ENCODE measurements around the gene A2ML1. TPM values are rescaled to one million over a fixed set of nuclear protein-coding genes. Genes with fewer than 3 reads are reported as not detected.
"Not testable (repeated sequence)": the region's sequence is repeated elsewhere in the genome, so short reads cannot be mapped to it uniquely, and the experiment has no call there.

The A2ML1 gene
- 0.21 TPM for polyA plus RNA-seq (ENCODE audit: insufficient read length)

- no peak for DNase-seq
Observed at GRCh38 chr12:8822298-8822697, at the start of gene A2ML1. TSS of gene A2ML1 (plus strand) at chr12:8822621. CDS start at chr12:8822652, 31 bp downstream.

GRCh38 chr12:8773461-8773860, 49.0 kb upstream of the A2ML1 start:
- no peak for DNase-seq

DNA sequence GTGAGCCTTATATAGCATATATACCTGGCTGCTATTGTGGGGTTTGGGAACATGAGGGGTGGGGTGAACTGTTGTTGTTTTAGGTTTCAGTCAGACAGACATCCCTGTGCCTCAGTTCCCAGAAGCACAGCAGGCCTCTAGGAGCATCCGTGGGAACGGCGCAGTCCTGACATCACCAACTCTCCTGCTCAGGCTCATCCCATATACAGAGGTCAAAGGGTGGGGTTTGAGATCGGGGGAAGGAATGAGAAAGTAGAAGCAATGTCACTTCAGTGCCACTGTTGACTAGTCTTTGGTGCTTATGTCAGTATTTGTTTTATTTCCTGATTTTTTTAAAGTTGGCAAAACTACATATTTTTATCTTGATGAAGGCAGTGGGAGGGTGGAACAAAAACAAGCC, 43.1 kb upstream of the A2ML1 start:
- no peak for DNase-seq

DNA sequence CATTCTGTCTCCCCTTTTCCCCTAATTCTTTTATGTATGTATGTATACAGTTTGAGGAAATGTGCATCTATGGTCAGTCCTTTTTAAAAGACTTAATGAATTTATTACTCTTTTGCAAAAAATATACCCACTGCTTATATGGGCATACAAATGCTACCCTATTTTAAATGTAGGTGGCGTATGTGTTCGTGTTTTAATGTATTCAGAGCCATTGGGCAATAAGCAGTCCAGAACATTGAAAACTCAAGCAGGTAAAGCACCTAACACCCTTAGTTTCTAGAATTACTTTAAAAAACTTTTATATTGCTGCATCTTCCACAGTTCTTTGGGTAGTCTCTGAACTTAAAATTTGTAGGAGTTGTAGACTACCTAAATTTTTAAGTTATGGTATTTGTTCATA, 42.6 kb upstream of the A2ML1 start:
- DNase-seq, result no peak

DNA sequence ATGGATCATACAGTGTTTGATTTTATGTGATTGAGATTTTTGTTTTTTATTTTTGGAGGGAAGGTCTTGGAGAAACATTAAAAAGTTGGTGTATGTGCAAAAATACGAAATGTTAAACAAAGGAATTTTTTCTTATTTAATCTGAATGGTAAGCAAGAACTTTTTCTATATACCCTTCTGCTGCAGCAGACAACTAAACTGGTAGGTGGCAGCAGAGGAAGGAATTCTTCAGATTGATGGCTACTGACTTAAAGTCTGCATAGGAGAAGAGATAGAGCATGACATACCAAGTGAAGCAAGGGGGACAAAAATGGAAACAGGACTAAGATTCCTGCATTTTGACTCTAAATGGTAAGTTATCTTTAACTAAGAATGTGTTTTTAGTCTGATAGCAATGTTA, 42.0 kb upstream of the A2ML1 start:
- DNase-seq, result peak; percentile 20

- DNase-seq, result no peak
Observed at GRCh38 chr12:8781381-8782127, 40.9 kb upstream of the A2ML1 start.

DNA sequence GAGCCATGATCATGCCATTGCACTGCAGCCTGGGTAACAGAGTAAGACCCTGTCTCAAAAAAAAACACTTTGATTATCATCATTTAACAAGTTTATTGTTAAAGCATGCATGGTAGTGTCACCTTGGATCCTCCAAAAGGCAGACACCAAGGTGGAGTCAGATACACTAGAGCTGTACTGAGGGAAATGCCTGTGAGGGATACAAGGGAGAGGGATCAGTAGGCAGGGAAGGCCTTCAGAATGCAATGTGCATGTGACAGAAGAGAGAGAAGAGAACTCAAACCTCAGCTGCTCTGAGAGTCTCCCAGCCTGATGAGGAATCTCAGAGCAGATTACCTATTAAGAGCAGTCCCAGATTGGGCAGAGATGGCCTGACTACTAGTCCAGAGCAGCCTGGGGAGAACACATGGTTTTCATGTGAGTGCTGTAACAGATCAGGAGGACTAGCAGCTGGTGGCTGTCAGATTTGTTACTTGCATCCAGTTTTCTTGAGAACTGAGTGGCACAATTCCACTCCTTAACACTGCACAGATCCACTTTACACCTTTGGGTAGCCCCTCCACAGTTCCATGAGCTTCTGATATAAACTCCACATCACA, 38.0 kb upstream of the A2ML1 start:
- no peak for DNase-seq

DNA sequence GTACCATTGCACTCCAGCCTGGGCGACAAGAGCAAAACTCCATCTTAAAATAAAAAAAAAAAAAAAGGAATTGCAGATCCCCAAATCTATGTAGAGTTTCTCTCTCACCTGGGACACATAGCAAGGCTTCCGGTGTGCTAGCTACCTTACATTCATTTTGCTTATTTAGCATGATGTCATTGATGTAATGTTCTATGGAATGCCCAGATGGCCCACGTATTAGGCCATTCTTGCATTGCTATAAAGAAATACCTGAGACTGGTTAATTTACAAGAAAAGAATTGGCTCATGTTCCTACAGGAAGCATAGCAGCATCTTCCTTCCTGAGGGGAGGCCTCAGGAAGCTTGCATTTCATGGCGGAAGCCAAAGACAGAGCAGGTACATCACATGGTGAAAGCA, 36.9 kb upstream of the A2ML1 start:
- DNase-seq, result no peak

DNA sequence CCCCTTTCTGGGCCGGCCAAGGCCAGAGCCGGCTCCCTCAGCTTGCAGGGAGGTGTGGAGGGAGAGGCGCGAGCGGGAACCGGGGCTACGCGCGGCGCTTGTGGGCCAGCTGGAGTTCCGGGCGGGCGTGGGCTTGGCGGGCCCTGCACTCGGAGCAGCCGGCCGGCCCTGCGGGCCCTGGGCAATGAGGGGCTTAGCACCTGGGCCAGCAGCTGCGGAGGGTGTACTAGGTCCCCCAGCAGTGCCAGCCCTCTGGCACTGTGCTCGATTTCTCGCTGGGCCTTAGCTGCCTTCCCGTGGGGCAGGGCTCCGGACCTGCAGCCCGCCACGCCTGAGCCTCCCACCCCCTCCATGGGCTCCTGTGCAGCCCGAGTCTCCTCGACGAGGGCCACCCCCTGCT, 35.2 kb upstream of the A2ML1 start:
- DNase-seq, result not testable (repeated sequence)

- DNase-seq, result not testable (repeated sequence)
Observed at GRCh38 chr12:8788706-8789105, 33.7 kb upstream of the A2ML1 start.

DNA sequence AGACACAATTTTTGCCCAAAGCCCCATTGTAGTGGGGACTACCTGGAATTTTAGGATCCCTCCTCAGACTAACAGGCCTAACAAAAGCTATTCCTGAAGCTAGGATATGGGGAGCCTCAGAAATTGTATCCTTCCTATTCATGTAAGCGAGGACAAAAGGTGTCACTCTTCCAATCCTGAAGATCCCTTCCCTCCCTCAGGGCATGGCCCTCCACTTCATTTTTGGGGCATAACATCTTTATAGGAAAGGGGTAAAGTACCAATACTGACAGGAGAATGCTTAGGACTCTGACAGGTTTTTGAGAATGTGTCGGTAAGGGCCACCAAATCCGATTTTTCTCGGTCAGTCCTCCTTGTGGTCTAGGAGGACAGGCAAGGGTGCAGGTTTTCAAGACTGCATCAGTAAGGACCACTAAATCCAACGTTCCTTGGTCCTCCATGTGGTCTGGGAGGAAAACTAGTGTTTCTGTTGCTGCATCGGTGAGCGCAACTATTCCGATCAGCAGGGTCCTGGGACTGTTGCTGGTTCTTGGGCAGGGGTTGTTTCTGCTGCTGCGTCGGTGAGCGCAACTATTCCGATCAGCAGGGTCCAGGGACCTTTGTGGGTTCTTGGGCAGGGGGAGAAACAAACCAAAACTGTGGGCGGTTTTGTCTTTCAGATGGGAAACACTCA, 32.9 kb upstream of the A2ML1 start:
- DNase-seq, result not testable (repeated sequence)

DNA sequence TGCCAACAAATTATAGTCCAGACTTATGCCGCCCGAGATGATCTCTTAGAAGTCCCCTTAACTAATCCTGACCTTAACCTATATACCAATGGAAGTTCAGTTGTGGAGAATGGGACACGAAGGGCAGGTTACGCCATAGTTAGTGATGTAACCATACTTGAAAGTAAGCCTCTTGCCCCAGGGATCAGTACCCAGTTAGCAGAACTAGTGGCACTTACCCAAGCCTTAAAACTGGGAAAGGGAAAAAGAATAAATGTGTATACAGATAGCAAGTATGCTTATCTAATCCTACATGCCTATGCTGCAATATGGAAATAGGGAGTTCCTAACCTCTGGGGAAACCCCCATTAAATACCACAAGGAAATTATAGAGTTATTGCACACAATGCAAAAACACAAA, 29.2 kb upstream of the A2ML1 start:
- not testable (repeated sequence) for DNase-seq

- not testable (repeated sequence) for DNase-seq
Observed at GRCh38 chr12:8794611-8795010, 27.8 kb upstream of the A2ML1 start.

GRCh38 chr12:8796831-8797626, 25.4 kb upstream of the A2ML1 start:
- DNase-seq, result no peak

GRCh38 chr12:8801213-8801612, 21.2 kb upstream of the A2ML1 start:
- DNase-seq, result not testable (repeated sequence)

GRCh38 chr12:8804833-8805232, 17.6 kb upstream of the A2ML1 start:
- DNase-seq, result not testable (repeated sequence)

- not testable (repeated sequence) for DNase-seq
Observed at GRCh38 chr12:8805487-8805886, 16.9 kb upstream of the A2ML1 start.

- DNase-seq, result not testable (repeated sequence)
Observed at GRCh38 chr12:8807084-8807483, 15.3 kb upstream of the A2ML1 start.

DNA sequence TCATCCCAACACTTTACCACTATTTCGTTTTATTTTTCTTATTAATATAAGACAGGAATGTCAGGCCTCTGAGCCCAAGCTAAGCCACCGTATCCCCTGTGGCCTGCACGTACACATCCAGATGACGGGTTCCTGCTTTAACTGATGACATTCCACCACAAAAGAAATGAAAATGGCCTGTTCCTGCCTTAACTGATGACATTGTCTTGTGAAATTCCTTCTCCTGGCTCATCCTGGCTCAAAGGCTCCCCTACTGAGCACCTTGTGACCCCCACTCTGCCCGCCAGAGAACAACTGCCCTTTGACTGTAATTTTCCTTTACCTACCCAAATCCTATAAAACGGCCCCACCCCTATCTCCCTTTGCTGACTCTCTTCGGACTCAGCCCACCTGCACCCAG, 12.3 kb upstream of the A2ML1 start:
- not testable (repeated sequence) for DNase-seq

DNA sequence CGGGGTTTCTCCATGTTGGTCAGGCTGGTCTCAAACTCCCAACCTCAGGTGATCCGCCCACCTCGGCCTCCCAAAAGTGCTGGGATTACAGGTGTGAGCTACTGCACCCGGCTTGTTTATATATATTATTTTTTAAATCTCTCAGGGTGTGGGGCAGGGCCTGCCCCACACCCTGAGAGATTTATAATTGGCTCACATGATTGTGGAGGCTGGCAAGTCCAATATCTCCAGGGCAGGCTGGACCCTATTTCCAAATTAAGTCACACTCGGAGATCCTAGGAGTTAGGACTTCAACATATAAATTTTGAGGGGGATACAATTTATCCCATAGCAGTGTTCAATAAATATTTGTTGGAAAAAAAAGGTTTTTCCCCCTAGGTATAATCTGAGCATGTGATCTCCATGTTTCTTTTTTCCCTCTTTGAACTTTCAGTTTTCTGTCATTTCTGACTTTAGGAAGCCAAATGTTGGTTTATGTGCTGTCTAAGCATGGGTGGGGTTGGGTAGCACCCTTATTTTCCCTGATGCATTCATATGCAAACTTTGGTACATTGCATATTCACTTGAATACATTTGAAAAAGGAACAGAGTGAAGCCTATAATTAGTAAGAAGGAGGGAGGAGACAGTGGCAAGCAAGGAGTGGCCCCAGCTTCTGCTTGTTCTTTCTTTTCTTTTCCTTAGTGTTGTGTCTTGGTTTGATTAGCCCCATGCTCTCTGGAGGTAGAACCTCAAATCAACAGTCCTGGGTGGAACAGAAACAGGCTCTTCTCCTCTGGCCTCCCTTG, 8.7 kb upstream of the A2ML1 start:
- DNase-seq, result no peak

DNA sequence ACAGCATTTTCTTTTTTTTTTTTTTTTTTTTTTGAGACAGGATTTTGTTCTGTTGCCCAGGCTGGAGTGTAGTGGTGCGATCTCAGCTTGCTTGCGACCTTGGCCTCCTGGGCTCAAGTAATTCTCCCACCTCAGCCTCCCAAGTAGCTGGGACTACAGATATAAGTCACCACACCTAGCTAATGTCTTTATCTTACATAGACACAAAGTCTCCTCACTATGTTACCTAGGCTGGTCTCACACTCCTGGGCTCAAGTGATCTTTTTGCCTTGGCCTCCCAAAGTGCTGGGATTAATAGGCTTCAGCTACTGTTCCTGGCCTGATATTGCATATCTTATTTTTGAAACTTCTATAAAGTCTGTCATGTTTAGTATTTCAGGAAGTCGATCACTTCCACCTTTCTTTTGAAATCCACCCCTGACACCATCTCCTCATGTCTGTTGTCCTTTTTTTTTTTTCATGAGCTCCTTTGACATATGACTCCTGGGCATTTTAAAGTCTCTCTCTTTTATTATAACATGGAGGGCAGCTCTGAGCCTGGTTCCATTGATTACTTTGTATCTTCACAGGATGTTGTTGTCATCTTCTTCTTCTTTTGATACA, 5.9 kb upstream of the A2ML1 start:
- DNase-seq, result no peak

- no peak for DNase-seq
Observed at GRCh38 chr12:8817856-8818255, 4.6 kb upstream of the A2ML1 start.
